Osteoblast (primary cell): ENCODE data around the gene NEU1. TPM values are rescaled to one million over a fixed set of nuclear protein-coding genes. Genes with fewer than 3 reads are reported as not detected.
"Not testable (repeated sequence)": the region's sequence is repeated elsewhere in the genome, so short reads cannot be mapped to it uniquely, and the experiment has no call there.

Experiments used
- DNase-seq: peaks from one replicate; pipeline ENCODE4 v3.0.0; 2011; ENCODE audit warnings: low spot score, mixed read lengths; ENCODE audit not compliant: insufficient read length; ENCODE audit errors: missing footprints
- H2AFZ ChIP-seq: 2 replicates; pipeline ENCODE4 v1.6.0; 2011; ENCODE audit warnings: mild to moderate bottlenecking, low read length
- H3K27ac ChIP-seq: 2 replicates; pipeline ENCODE4 v1.5.1; 2011; ENCODE audit warnings: mild to moderate bottlenecking, low read depth, low read length, moderate library complexity
- H3K27me3 ChIP-seq: 2 replicates; pipeline ENCODE4 v1.6.0; 2012; ENCODE audit warnings: mild to moderate bottlenecking, control low read depth, inconsistent platforms, low read length, moderate library complexity; ENCODE audit not compliant: insufficient read depth
- H3K36me3 ChIP-seq: 2 replicates; pipeline ENCODE4 v1.5.1; 2011; ENCODE audit warnings: mild to moderate bottlenecking, low read length, control low read depth, moderate library complexity; ENCODE audit not compliant: insufficient read depth
- H3K4me1 ChIP-seq: 2 replicates; pipeline ENCODE4 v1.5.1; 2011; ENCODE audit warnings: mild to moderate bottlenecking, low read length, control low read depth, moderate library complexity; ENCODE audit not compliant: insufficient read depth
- H3K4me2 ChIP-seq: 2 replicates; pipeline ENCODE4 v1.6.0; 2011; ENCODE audit warnings: mild to moderate bottlenecking, low read length; ENCODE audit not compliant: insufficient read depth
- H3K4me3 ChIP-seq: fragments of 200-600 bp; sonication (generic); 3 replicates; pipeline ENCODE4 v1.5.1; 2012; ENCODE audit warnings: mild to moderate bottlenecking, low read length, inconsistent platforms; ENCODE audit not compliant: insufficient read depth
- H3K79me2 ChIP-seq: 2 replicates; pipeline ENCODE4 v1.6.0; 2012; ENCODE audit warnings: mild to moderate bottlenecking, low read length, control low read depth, inconsistent platforms; ENCODE audit not compliant: insufficient read depth
- H3K9me3 ChIP-seq: 2 replicates; pipeline ENCODE4 v1.5.1; 2011; ENCODE audit warnings: low read depth, low read length, control low read depth
- H4K20me1 ChIP-seq: 2 replicates; pipeline ENCODE4 v1.6.0; 2012; ENCODE audit warnings: mild to moderate bottlenecking, low read length, control low read depth; ENCODE audit not compliant: insufficient read depth
- CTCF ChIP-seq: IDR thresholded peaks from 2 replicates; pipeline ENCODE4 v1.5.1; 2011; ENCODE audit warnings: mild to moderate bottlenecking, low read depth, low read length, moderate library complexity; ENCODE audit errors: extremely low read depth
- total RNA-seq: library from RNA; depleted of rRNA; stranded (reverse); fragments of >200 nt; gene quantifications from 2 replicates; pipeline ENCODE4 v1.2.3, GENCODE V29; 2012

The NEU1 gene
- total RNA-seq, 1 donor = 117 TPM

- H3K4me2 ChIP-seq = peak overlapping the region; percentile 95
- no peak for TF ChIP-seq CTCF
- DNase-seq = peak; percentile 95
Observed at GRCh38 chr6:31822036-31822821, 40.4 kb downstream of the NEU1 start.

DNA sequence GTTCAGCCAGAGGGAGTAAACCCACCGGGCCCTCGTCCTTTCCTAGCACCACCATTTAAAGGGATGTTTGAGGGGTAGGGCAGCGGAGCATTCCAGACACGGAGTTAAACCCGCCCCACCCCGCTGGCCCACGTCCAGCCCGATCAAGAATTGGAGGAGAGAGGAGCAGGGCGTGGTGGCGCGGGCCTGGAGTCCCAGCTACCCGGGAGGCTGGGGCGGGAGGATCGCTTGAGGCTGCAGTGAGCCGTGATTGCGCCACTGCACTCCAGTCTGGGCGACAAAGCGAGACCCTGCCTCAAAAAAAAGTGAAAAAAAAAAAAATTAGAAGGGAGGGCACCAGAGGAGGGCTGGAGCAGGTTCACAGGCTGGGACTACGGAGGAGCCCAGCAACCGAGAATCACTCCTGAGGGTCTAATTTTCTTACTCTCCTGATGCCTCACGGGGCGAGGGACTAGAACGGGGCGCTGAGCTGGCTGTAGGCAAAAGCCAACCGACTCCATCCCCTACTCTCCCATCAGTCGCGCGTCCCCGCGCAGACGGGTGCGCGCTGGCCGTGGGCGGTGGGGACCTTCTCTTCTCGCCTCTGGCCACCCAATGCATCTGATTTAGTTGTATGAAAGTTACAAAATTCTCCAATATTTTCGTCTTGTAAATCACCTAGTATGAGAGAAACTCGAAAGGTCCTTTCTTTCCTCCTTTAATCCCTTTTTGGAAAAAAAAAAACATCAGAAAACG, 41.2 kb downstream of the NEU1 start:
- Histone ChIP-seq H3K4me2 (peak overlapping the region; percentile 95), H3K9me3 (no peaks in the 10 kb centered on the region), H3K4me1 (peaks cover 26% of the 10 kb centered on the region), H3K36me3 (no peaks in the 10 kb centered on the region), H3K27me3 (no peaks in the 10 kb centered on the region), H2AFZ (peak overlapping the region; percentile 88), H3K79me2 (peaks cover 4% of the 10 kb centered on the region), H4K20me1 (no peaks in the 10 kb centered on the region), H3K27ac (peak overlapping the region; percentile 91), H3K4me3 (peak overlapping the region; percentile 79)
- no peak for TF ChIP-seq CTCF
- peak; percentile 88 for DNase-seq

More at GRCh38 chr6:31822036-31822821, 40.4 kb downstream of the NEU1 start:
- Histone ChIP-seq H3K36me3 (no peaks in the 10 kb centered on the region), H3K27ac (peak overlapping the region; percentile 93), H3K9me3 (no peaks in the 10 kb centered on the region), H3K27me3 (no peaks in the 10 kb centered on the region), H3K4me3 (peak overlapping the region; percentile 79), H3K4me1 (peaks cover 29% of the 10 kb centered on the region), H4K20me1 (no peaks in the 10 kb centered on the region), H3K79me2 (peaks cover 4% of the 10 kb centered on the region), H2AFZ (peak overlapping the region; percentile 94)

GRCh38 chr6:31820399-31820798, 42.2 kb downstream of the NEU1 start:
- H2AFZ ChIP-seq, DNase-seq, H3K79me2 ChIP-seq, H3K9me3 ChIP-seq, H3K36me3 ChIP-seq, H3K27ac ChIP-seq, H3K4me2 ChIP-seq, H3K27me3 ChIP-seq, H4K20me1 ChIP-seq, H3K4me3 ChIP-seq: not testable (repeated sequence)
- H3K4me1 ChIP-seq = peaks cover 23% of the 10 kb centered on the region

- Histone ChIP-seq H3K4me2 (no peak overlapping the region), H3K36me3 (no peaks in the 10 kb centered on the region), H3K27ac (no peak overlapping the region), H3K4me1 (peaks cover 23% of the 10 kb centered on the region), H3K9me3 (no peaks in the 10 kb centered on the region), H2AFZ (no peak overlapping the region), H4K20me1 (no peaks in the 10 kb centered on the region), H3K27me3 (no peaks in the 10 kb centered on the region), H3K79me2 (peaks cover 4% of the 10 kb centered on the region), H3K4me3 (no peak overlapping the region)
- no peak for DNase-seq
- TF ChIP-seq CTCF = no peak
Observed at GRCh38 chr6:31819871-31820299, 42.7 kb downstream of the NEU1 start.

GRCh38 chr6:31817929-31818511, 44.6 kb downstream of the NEU1 start:
- H3K27me3 ChIP-seq, H2AFZ ChIP-seq, H3K36me3 ChIP-seq, H3K9me3 ChIP-seq, H3K79me2 ChIP-seq, H4K20me1 ChIP-seq: not testable (repeated sequence)
- DNase-seq = peak; percentile 78
- H3K27ac ChIP-seq = peak overlapping the region; percentile 12
- peak overlapping the region; percentile 85 for H3K4me2 ChIP-seq
- peak overlapping the region; percentile 67 for H3K4me3 ChIP-seq
- H3K4me1 ChIP-seq = peaks cover 32% of the 10 kb centered on the region
